GM19395 (cell line): Measurements from ENCODE around the gene TFIP11.

Experiments used
- ATAC-seq: cut with Tn5 transposase; IDR thresholded peaks from one replicate; pipeline ENCODE4 v1.9.1; 2021; ENCODE audit warnings: mild to moderate bottlenecking, moderate library complexity; ENCODE audit not compliant: unreplicated experiment

Gene TFIP11

GRCh38 chr22:26513838-26514237, 1.6 kb upstream of the TFIP11 start:
- no peak for ATAC-seq

DNA sequence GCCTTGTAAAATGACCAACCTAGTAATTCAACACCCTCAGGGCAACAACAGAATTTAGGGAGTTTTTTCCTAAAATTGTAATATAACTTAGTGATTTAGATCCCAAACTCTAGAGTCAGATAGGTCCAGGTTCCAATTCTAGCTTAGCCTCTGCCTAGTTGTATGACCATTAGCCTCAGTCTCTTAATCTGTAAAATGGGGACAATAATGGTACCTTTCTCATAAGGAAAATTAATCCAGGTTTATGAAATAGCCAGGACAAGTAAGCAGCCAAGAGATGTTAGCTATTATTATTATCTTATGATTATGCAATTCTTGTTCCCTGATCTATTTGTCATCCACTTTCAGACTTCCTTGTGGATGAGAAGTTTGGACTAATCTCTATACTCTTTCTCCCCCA, 4.1 kb downstream of the TFIP11 start:
- no peak for ATAC-seq

- no peak for ATAC-seq
These were observed 8.5 kb downstream of the TFIP11 start for GRCh38 chr22:26503758-26504157.

- no peak for ATAC-seq
These were observed 9.3 kb downstream of the TFIP11 start for GRCh38 chr22:26502688-26503561.

GRCh38 chr22:26501996-26502395, 10.3 kb downstream of the TFIP11 start:
- ATAC-seq: no peak

- ATAC-seq: no peak
These were observed 13.0 kb downstream of the TFIP11 start for GRCh38 chr22:26499188-26499703.

- no peak for ATAC-seq
These were observed 15.8 kb downstream of the TFIP11 start for GRCh38 chr22:26496456-26496855.

DNA sequence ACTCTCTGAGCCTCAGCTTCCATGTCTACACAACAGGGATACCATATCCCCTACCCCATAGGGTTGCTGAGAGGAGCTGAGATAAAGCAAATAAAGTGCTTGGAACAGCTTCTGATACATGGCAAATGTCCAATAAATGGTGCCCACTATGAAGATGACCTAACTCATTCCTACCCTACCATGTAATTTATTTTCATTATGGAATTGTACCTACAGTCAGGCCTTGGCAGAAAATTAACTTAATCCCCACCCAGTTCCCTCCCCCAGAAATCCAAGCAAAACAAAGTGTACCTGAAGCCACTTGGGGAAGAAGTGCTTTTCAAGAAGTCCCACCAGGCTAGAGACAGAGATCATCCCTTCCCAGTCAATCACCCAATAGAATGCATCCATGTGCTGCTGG, 17.8 kb downstream of the TFIP11 start:
- ATAC-seq: no peak

DNA sequence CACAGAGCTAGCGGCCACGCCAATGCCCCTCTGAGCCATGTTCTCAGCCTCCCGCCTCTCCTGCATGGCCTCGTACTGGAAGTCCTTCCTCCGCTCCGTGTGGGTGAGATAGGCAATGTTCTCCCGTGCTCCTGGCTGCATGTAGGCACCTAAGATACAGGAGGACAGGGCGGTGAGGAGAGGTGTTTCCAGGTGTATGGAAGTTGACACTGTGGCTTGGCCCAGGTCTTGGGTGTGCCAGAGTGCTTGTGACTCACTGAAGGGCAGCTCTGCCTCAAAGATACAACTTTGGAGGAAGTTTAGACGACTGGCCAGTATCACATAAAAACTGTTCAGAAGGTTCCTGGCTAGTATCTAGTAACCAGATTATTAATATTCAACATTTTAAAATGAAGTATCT, 20.1 kb downstream of the TFIP11 start:
- ATAC-seq: no peak

- no peak for ATAC-seq
These were observed 22.7 kb downstream of the TFIP11 start for GRCh38 chr22:26489447-26490036.

GRCh38 chr22:26487996-26488395, 24.3 kb downstream of the TFIP11 start:
- ATAC-seq: no peak

GRCh38 chr22:26486394-26486793, 25.9 kb downstream of the TFIP11 start:
- no peak for ATAC-seq

DNA sequence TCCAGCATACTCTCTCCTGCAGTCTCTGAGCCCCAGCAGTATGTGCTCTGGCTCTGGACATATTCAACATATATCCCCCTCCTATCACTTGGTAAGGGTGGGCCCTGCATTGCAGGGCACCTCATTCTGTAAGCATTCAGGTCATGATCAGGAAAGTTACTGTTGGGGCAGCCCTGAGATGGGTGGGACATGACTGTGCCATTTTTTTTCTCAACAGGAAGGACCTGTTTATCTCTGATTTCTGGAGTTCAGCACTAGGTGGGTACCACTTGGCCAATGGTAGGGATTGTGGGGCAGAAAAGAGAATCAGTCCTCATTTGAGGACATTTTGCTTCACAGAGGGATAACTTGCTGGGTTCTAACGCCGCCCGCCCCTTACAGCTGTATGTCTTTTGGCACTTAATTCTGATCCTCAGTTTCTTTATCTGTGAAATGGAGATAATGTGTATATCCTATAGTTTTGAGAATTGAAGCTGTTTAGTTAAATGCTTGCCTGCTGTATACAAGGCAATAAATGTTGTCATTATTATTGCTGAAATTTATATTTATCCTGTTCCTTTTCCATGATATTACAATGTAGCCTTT, 26.4 kb downstream of the TFIP11 start:
- no peak for ATAC-seq

DNA sequence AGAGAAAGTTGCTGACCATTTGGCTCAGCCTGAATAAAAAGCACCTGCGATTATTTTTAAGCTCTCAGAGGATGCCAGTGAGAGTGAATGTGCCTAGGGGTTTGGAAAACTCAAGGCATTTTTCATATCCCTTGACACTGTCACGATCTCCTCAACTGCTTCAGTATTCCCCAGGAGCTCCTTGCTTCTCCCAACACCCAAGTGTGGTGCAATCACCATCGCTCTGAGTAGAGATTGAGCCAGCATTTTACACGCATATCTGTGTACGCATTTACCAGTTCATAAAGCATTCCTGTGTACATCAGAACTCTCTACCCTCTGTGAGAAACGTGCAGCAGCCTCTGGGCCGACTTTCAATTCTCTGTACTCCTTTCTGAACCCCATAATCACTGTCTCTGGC, 27.3 kb downstream of the TFIP11 start:
- ATAC-seq: no peak

GRCh38 chr22:26484360-26484706, 27.9 kb downstream of the TFIP11 start:
- ATAC-seq: no peak

GRCh38 chr22:26483439-26484359, 28.6 kb downstream of the TFIP11 start, which contains the start of the genes HPS4 and SRRD:
Gene HPS4 (minus strand): TSS chr22:26483783. CDS start chr22:26481762, 2,021 bp downstream.
Gene SRRD (plus strand): TSS chr22:26483877. CDS start chr22:26483891, 14 bp downstream.
- peak; percentile 60 for ATAC-seq

- ATAC-seq: no peak
These were observed 29.2 kb downstream of the TFIP11 start for GRCh38 chr22:26483043-26483438.

DNA sequence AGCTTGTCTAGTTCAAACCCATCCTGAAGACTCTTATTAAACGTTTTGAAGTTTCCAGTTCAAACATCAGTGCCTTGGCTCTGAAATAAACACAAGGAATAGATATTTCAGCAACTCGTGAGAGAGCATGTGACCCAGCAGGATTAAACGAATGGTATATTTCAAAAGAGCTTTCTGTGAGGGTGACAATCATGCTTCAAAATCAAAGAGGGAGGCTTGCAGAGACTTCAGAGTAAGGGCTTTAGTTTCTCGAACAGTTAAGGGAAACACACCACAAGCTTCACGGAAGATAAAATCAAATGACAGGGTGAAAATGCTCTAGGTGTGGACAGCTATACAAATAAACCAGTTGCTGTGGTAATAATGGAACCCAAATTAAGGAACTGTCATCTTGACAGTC, 30.1 kb downstream of the TFIP11 start:
- ATAC-seq: no peak

DNA sequence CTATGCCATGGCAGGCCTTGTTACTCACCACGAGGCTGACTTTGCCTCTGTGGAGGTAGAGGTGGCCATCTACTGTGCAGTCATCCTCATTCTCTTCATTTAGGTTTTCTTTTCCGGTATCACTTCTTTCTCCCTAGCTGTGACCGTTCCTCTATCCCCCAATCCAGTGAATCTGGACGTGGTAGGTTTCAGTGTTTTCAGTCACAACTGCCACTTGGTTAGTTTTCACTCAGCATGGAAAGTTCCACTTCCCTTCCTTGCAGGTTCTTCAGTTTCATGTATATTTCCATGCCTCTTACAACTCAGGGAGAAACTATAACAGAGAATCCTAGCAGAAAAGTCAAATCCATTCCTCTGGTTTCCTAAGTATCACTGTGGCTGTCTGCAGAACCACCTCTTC, 30.6 kb downstream of the TFIP11 start:
- no peak for ATAC-seq

GRCh38 chr22:26481112-26481693, 31.1 kb downstream of the TFIP11 start:
- no peak for ATAC-seq

DNA sequence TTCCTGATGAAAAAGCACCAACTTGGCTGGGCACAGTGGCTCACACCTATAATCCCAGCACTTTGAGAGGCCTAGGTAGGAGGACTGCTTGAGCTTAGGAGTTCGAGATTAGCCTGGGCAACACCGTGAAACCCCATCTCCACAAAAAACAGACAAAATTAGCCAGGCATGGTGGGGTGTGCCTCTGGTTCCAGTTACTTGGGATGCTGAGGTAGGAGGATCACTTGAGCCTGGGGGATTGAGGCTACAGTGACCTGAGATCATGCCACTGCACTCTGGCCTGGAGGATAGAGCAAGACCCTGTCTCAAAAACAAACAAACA, 31.7 kb downstream of the TFIP11 start:
- no peak for ATAC-seq
